ENCODE data around the gene KRCC1.

KRCC1 gene

DNA sequence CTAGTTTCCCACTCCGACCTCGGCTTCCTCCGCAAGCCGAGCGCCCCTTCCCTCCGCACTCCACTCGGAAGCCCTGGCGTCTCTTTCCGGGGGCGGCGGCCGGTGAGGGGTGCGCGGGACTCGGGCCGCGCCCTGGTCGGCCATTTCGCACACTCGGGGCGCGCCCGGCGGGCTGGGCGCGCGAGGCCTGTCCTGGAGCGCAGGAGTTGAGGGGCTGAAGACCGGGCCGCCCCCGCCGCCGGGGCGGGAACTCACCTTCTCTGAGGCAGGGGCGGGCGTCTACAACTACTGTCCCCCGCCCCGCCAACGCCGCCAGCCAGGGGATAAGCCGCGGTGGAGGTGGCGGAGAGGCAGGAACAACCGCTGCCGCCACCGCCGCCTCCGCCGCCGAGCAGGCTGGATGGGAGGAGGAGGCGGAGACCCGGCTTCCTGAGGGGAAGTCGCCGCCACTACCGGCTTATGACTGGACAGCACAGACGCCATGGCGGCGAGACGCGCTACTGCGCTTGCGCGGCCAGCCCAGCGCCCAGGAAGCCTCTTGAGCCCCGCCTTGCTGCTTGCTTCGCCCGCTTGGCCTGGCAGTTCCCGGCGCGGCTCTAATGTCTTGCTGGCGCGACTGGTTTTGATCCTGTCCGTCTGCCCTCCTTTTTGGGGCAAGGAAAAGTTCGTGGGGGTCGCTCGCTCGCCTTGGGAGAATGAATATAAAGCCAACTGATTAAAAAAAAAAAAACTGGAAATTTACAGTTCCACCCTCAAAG, at the start of gene KRCC1:
Gene KRCC1, minus strand, starts transcription at position 413 of the 758 bp plus-strand sequence. CDS start 27,220 bp downstream, outside the sequence.
- in situ Hi-C loops (cut with HindIII; ENCODE audit: low sequenced_read_pairs) = loop anchor here (5.0 kb wide), 1 partner anchor 107 kb away; no protein-coding TSS in a partner anchor

DNA sequence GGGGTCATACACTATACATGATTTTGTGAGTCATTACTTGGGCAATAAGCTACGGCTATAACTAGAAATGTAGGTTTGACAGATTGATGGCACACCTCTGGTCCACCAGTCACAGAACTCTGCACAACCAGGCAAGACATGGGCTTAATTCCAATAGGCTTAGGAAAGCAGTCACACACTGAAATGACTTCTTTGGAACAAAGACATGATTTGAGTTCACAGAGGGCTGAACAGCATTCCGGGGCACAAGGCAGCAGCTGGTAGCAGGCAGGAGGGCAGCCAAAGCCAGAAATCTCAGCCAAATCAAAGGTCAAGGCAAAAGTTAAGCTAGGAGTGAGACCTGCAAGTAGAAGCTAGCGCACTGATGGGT, 44.9 kb upstream of the KRCC1 start:
- in situ Hi-C loops (cut with HindIII; ENCODE audit: low sequenced_read_pairs) = no loop called here

DNA sequence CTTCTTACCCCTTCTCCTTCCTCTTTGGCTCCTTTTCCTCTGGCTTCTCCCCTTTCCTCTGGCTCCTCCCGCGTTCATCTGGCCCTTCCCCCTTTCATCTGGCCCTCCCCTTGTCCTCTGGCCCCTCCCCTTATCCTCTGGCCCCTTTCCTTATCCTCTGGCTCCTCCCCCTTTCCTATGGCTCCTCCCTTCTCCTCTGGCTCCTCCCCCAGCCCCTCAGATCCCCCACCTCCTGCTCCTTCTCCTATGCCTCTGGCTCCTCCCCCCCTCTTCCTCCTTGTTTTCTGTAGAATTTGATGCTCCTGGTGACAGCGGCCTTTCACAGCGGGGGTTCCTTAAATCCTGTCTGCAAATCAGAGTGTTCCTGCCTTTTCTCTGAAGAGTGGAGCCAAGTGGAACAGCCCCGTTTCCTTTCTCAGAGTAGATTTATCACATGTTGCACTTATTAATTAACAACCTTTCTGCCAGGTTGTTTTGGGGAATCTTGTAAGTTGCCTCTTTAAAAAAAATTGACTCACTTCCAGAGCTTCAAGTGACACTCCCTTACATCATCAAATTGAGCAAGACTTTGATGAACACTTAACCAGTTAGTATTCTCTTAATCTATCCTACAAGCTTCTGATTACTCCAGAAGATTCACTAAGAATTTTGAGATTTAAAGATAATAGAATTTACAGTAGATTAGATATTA, 44.4 kb upstream of the KRCC1 start:
- in situ Hi-C loops (cut with HindIII; ENCODE audit: low sequenced_read_pairs) = no loop called here

DNA sequence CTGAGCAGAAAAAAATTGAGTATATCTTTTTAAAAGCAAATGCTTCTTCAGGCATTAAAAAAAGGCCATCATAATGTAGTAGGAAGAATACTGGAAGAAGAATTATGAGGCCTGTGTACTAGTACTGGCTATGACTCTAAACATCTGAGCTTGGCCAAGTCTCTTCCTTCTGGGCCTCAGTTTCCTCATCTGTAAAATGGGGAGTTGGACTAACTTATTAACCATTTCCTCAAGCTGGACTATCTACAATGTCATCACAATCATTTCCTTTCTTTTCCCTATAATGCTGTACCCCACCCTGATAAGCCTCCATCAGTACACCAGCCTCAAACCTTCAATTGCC, 42.9 kb upstream of the KRCC1 start:
- in situ Hi-C loops (cut with HindIII; ENCODE audit: low sequenced_read_pairs) = no loop called here

DNA sequence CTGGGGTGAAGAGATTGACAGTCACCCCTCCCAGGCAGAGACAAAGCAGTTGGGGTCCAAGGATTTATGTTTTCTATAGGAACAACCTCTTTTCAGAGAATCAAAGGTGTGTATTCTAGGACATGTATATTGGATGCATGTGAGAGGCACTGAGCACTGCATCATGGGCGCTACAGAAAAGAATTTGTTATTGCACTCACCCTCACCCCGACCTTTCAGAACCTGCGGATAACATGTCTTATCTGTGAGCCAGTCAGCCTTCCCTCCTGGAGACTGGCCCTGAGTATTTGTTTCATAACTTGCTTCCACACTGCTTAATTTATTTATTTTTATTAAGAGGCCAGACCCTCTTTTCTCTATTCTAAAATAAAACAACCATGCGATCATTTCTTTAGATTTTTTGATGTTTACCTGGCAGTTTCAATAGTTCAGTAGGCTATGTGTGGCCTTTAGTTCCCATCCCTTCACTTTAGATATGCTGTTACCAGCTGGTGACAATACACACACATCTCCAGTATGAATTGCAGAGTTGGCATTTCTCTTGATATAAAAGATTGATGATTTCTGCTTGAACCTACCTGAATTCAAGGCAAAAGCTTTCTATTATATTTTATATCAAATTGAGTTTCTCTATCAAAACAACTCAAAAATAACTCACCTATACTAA, 42.4 kb upstream of the KRCC1 start:
- in situ Hi-C loops (cut with HindIII; ENCODE audit: low sequenced_read_pairs) = no loop called here

DNA sequence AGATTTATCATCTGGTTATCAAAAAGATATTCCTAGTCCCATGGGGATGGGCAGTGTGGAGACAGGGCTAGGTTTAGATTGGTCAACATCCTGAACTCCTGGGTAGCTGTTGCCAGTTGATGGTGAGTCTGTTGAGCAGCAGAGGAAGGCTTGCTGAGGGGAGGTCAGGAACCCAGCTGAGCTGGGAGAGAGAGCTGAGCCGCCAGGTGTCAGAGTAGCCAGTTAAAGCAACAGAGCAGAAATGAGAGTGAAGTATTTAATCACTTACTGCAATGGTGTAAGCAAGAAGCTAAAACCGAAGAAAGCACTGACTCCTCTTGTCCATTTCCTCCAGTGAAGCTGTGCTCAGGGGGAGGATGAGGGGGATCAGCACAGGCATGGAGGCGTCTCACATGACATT, 41.6 kb upstream of the KRCC1 start:
- in situ Hi-C loops (cut with HindIII; ENCODE audit: low sequenced_read_pairs) = no loop called here

DNA sequence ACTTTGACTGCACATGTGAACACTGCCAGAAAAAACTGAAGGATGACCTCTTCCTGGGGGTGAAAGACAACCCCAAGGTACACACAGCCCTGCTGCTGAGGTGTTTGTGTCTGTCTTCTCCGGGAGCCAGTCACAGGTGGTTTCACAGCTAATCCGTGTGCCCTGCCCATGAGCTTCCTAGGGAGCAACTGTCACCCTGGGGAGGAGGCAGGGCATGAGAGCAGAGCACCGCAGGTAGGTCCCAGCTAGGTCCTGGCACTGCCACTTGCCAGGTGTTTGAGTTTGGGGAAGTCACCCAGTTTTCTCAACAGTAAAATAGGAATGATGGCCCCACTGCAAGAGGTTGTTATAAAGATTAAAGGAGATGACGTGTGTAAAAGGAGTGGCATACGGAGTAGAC, 41.1 kb upstream of the KRCC1 start:
- in situ Hi-C loops (cut with HindIII; ENCODE audit: low sequenced_read_pairs) = no loop called here

DNA sequence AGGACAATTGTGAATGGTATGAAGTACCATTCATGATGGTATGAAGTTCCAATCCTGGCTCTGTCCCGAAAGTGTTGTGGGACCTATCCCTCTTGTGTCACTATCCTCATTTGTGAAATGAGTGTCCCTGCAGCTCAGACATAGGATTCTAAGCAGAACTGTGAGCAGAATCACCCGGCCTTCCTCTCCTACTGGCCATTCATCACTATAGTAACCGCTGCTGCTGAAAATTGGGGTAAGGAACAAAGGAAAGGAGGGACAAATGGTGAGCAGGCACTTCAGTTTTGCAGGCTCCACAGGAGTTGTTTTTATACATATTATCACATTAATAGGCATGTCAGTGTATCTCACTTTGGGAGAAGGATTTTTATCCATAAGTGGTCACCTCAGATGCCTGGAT, 39.4 kb upstream of the KRCC1 start:
- in situ Hi-C loops (cut with HindIII; ENCODE audit: low sequenced_read_pairs) = no loop called here

DNA sequence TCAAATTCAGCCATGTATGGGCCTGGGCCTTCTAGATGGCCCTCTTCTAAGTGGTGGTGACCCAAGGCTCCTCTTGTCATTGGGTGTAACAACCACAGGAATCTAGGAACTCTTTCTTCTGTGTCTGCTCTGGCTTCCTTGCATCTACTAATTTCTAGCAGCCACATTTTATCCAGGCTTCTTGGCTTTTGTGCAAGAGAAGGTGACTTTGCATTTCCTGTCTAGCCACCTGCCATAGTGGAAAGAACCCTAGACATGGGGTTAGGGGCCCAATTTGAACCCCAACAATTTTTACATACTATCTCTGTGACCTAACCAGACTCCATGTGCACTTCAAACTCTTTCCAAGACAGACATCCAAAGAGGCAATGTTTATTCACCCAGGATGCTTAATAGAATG, 37.2 kb upstream of the KRCC1 start:
- in situ Hi-C loops (cut with HindIII; ENCODE audit: low sequenced_read_pairs) = no loop called here

DNA sequence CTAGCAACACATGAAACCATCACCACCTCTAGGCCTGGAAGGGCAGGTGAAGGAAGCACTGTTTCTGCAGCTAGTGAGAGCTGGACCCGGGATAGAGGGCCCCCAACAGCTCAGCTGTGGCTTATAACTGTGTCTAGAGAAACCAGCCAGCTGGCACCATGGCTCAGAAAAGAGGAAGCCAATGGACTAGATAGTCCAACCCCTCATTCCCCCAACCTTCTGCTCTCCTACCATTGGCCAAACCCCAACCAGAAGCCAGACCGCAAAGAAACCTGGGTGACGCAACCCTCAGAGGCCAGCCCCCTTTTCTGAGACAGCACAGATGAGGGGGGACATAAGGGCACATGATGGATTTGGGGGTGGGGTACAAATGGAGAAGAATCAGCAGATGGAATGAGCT, 36.4 kb upstream of the KRCC1 start:
- in situ Hi-C loops (cut with HindIII; ENCODE audit: low sequenced_read_pairs) = no loop called here

DNA sequence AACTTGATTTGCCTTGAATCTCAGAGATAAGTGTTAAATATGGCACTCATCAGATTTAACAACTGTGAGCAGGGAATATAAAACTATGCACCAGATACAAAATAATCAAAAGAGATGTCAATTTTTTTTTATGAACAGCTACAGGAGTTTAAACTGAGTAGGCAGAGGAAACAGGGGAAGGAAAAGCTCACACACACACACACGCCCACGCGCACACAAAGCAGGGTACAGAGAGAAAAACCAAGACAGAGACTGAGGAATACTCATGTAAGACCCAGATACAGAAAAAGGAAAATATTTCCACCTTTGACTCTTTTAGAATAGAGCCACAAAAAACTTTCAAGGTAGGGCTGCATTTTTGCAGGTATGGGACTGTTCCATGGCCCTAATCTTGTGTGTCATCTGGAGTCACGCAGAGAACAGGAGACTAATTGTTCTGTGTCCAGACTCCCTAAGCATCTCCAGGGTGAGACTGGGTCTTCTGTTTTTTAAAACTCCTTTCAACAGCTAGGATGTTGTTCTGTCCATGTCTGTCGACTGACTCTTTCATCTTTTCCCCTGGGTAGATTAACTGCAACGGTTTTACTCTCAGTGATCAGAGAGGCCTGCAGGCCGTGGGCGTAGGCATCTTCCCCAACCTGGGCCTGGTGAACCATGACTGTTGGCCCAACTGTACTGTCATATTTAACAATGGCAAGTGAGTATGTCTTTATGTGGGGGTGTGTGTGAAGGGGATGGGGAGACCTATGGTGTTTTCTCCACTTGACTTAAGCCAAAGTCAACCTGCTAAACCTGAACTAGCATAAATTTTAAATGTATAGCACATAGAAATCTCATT, 35.1 kb upstream of the KRCC1 start:
- in situ Hi-C loops (cut with HindIII; ENCODE audit: low sequenced_read_pairs) = no loop called here

DNA sequence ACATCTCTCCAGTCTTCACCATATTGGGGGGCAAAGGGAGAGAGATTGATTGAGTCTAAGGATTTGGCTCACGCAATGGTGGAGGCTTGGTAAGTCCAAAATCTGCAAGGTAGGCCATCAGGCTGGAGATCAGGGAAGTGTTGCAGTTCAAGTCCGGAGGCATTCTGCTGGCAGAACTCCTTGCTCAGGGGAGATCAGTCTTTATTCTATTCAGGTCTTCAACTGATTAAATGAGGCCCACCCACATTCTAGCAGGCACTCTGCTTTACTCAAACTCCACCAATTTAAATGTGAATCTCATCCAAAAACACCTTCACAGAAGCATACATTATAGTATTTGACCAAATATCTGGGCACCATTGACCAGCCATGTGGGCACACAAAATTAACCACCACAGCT, 33.4 kb upstream of the KRCC1 start:
- in situ Hi-C loops (cut with HindIII; ENCODE audit: low sequenced_read_pairs) = no loop called here

DNA sequence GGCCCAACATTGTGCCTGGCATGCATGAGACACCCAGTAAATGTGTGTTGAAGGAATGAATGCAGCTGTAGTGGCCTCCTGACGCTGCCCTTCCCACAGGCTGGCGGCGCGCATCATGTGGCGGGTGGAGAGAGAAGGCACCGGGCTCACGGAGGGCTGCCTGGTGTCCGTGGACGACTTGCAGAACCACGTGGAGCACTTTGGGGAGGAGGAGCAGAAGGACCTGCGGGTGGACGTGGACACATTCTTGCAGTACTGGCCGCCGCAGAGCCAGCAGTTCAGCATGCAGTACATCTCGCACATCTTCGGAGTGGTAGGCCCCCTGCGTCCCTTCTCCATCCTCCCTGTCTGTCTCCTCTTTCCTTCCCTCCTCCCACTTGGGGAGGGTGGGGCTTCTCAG, 32.2 kb upstream of the KRCC1 start:
- in situ Hi-C loops (cut with HindIII; ENCODE audit: low sequenced_read_pairs) = no loop called here

DNA sequence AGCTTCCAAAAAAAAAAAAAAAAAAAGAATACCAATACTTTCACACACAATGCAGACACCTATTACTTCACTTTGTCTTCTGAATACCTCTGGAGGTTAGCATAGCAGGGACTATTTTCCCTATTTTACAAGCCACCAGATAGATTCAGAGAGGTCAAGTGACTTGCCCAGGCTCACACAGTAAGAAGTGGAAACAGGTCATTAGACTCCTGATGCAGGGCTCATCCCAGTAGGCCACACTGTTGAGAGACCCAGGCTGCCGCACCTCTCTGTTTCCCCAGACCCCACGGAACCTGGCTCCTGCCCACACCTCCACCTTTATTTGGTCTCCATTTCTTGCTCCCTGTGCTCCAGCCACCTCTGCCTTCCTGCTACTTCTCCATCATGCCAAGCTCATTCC, 31.5 kb upstream of the KRCC1 start:
- in situ Hi-C loops (cut with HindIII; ENCODE audit: low sequenced_read_pairs) = no loop called here

DNA sequence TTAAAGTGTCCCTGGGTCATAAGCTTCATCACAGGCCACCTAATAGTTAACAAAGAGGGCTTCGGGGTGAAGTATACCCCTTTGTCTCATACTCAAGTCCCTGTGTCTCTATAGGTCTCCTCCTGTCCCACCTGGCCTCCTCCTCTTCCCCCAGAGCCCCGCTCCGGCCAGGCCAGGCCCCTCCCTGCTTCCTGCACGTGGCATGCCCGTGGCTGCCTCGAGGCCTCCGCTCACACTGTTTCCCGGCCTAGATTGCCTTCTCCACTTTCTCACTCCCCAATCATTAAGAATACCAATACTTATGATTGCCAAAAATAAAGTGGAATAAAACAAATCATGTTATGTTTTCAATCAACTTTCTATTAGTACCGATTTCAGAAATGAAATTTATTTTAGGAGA, 30.8 kb upstream of the KRCC1 start:
- in situ Hi-C loops (cut with HindIII; ENCODE audit: low sequenced_read_pairs) = no loop called here

DNA sequence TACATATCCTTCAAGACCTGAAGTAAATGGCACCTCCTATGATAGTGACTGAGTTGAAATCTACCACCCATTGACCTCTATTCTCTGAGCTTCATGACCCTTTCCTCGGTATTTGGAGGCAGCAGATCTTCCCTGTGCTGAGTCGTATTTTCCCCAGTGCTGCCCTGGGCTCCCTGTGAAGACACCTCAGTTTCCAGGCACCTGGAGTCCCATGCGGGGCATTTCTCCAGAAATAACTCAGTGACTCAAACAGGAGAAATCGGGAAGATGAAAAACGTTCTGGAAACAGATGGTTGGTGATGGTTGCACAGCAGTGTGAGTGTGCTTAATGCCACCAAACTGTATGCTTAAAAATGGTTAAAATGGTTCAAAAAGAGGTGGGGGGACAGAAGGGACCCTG, 30.0 kb upstream of the KRCC1 start:
- in situ Hi-C loops (cut with HindIII; ENCODE audit: low sequenced_read_pairs) = no loop called here

DNA sequence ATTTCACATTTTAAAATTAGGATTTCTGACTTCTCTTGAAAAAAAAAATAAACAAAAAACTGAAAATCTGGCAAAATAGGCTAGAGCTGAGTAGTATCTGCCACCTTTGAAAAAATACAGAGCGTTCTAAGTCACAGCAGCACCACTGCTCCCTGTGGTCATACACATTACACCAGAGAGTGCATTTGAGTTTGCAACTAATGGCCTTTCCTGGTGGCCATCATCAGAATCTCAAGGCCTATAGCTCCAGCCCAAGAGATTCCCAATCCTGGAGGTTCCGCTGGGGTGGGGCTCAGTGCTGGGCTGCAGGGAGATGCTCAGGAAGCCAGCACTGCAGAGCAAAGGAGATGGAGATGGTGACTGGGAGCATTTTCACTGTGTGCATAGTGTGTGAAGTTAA, 29.5 kb upstream of the KRCC1 start:
- in situ Hi-C loops (cut with HindIII; ENCODE audit: low sequenced_read_pairs) = no loop called here

DNA sequence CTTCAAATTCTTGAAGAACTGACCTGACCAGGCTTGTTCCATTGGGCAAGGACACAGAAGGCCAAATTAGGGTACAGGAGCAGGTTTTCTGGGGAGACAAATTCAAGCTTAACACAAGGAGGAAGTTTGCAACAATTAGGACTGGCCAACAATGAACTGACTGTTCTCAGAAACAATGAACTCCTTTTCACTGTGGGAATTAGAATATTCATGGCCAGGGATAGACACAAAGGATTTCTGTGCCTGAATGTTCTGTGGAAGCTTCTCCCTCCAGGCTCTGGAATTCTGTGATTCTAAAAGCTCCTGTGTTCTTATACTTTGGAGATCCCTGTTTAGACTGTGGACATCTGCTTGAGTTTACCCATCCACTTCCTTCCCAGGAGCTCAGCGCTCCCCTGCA, 27.2 kb upstream of the KRCC1 start:
- in situ Hi-C loops (cut with HindIII; ENCODE audit: low sequenced_read_pairs) = no loop called here

DNA sequence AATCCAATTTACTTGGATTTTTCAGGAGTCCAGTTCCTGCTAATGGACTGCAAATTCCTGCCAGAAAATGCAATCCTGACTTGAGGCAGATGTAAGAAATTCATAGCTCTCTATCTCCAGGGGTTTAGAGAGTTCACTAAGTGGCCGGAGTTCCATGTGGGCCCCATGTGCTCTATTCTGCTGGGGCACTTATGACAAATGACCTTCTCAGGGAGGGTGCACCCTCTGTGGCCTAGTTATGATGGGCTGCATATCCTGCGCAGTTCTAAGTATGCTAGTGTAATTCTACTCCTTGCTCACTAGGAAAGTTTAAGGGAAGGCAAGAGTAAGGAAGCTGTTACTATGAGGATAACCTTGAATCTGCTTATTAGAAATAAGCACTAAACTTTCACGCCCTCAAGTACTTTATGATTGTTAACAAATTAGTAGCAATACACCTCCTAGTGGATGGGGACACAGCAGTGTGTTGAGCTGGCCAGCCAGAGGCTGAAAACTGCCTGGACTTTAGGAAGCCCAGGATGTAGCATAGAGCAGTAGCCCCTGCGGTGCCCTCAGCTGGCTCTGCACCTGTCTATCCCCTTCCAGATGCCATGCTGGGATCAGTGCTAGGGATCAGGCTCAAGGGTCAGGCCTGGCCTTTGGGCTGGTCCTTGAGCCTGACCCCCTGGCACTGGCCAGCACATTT, 26.5 kb upstream of the KRCC1 start:
- in situ Hi-C loops (cut with HindIII; ENCODE audit: low sequenced_read_pairs) = no loop called here

DNA sequence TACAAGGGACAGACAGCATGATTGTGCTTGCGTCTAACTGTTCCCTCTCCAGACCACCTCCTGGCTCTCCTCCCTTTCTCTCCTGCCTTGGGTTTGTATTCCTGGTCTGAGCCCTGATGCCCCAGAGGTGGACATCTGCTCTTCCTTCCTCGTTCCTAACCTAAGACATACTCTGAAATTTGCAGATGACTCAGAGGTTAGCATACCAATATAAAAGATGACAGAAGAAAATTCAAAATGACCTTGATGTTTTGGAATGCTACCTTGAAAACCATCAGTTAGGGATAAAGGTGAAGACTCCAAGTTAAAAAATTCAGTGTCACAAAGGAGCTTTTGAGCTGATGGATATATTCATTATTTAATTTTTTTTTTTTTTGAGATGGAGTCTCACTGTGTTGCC, 25.0 kb upstream of the KRCC1 start:
- in situ Hi-C loops (cut with HindIII; ENCODE audit: low sequenced_read_pairs) = no loop called here

DNA sequence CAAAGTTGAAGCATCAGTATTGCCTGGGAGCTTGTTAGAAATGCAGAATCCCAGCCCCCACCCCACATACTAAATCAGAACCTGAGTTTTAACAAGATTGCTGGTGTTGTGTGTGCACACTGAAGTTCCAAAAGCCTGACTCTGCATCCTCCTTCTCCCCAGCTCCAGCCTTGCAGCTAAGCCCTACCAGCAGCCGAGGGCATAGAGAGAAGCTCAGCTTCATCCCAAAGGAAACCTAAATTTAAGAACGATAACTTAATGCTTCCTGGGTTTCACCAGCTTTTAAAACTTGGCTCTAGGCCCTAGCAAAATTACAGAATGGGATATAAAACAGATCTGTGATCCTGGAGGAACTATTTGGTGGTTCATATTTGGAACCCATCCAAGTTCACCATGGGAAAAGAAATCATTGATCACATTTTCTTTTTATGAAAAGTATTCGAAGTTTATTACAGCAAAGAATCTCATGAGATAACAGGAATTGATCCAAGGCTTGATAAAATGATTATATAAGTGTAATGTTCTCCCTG, 23.1 kb upstream of the KRCC1 start:
- in situ Hi-C loops (cut with HindIII; ENCODE audit: low sequenced_read_pairs) = no loop called here

Data from endothelial cell of hepatic sinusoid (primary cell).